IPS-NIHi11 (cell line): ENCODE data around the gene CELSR1.
"Not testable (repeated sequence)": the region's sequence is repeated elsewhere in the genome, so short reads cannot be mapped to it uniquely, and the experiment has no call there.

Experiments used
- DNase-seq: peaks from one replicate; pipeline ENCODE4 v3.0.0; 2012; ENCODE audit warnings: mixed read lengths, low spot score

Gene CELSR1

DNA sequence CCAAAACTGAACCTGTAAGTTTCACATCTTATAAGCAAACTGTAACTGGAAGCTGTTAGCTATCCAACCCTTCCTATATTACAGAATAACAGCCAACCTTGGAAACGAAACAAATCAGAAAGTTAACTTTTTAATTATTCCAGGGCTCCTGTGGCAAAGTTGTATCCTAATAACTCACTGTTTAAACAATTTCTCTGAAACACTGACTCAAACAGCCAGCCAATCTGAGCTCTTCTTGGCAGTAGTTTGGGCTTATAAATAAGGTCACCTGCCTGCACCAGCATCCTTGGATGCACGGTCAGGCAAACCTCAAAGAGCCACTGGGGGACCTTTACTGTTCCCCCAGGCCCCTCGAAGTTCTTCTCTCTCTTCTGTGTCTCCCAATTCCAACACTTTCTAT, 5.0 kb downstream of the CELSR1 start:
- DNase-seq = no peak

DNA sequence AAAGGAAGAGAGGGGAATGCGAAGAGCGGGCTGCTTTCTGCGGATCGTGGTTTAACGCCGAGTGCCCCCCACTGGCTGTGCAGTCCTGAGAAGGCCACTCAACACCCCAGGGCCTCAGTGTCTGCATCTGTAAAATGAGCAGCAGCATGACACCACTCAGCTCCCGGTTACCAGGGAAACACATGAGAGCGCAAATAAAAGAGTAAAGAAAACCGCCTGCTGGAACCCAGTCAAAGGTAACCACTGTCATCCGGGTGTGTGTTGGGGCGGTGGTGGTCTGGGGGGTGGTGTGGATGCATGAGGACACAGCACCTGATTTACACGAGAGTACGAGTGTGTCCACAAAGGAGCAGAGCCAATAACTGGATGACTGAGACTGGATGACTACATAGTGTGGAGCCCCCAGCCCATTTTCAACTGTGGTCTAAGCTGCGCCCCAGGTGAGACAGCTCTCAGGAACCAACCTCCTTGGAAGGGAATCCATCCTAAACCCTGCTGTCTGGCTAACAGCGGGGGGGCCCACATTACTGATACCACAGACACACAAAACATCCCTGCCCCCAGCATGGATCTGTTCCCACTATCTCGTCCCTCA, 5.7 kb downstream of the CELSR1 start:
- no peak for DNase-seq

DNA sequence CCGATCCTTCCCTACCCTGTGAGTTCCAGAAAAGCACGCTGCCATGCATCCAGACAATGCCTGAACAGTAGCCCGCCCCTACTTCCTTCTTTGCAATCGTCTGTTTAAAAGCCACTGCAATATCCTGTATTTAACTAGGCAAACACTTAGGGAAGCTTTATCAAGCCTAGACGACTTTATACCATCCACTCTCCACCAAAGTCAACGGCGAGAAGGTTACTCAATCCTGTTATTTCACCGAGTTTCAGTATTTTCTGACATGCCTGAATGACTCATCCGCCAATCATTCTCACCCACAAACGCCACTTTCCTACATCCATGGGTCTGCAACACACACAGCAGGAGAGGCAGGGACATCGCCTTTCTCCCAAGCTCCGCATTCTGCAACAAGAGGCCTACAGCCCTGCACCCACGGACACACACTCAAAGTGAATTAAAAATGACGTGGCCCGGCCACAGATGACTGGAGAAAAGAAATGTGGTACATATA, 9.3 kb downstream of the CELSR1 start:
- DNase-seq = no peak

DNA sequence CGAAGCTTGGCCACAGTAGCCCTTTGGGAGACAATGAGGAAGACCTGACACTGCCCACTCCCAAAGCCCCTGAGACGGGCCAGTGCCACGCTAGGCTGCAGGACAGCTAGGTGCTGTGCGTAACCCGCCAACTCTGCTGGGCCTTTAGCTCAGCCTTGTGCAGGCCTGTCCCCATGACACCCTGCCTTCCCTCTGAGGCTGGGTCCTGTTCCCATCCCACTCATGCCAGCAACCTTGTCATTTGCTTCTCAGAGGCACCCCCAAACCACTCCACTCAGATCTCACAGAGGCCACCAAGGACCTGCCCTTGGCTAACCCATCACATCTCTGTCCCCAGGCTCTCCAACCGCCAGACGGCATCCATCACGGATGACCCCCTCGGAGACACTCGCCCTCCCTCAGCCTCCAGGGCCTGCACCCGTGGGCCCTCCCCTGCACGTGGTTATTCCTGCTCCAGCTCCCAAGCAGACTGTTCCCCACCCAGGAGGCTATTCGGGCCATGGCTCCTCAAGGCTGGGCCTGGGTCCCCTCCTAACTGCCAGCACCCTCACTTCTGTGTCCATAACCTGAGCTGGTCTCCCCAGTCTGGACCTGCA, 11.1 kb downstream of the CELSR1 start:
- no peak for DNase-seq

DNA sequence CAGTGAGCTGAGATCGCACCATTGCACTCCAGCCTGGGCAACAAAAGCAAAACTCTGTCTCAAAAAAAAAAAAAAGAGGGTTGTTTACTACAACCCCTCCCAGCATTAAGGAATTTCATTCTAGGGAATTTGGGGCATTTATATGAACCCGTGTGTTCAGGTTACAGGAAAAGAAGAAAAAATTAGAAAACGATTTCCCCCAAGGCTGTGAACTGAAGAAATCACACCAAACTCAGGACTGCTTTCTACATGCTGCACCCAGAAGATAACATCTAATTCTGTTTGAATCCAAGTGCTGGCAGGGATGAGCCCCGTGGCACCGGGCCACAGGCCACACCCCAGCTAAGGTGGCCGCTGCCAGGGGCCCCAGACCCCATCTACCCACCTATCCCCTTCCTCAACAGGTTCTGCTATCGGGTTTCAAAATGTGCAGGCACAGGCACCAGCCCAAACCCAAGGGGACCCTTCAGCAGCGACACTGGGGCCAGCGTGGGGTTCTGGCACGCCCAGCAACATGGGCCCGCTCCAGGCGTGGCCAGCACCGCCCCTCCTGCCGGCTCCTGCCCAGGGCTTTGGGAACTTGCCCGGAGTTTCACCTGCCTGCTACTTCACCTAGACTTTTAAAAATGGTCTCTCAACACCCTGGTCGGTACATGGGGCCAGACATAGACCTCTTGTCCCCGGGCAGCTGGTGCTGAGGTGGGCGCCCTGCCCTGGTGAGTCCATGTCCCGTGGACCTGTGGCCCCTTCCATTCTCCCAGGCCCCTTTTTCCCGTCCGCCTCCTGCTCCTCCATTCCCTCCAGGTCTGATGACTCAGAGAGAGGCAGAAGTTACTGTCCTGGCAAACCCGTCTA, 11.8 kb downstream of the CELSR1 start:
- no peak for DNase-seq

DNA sequence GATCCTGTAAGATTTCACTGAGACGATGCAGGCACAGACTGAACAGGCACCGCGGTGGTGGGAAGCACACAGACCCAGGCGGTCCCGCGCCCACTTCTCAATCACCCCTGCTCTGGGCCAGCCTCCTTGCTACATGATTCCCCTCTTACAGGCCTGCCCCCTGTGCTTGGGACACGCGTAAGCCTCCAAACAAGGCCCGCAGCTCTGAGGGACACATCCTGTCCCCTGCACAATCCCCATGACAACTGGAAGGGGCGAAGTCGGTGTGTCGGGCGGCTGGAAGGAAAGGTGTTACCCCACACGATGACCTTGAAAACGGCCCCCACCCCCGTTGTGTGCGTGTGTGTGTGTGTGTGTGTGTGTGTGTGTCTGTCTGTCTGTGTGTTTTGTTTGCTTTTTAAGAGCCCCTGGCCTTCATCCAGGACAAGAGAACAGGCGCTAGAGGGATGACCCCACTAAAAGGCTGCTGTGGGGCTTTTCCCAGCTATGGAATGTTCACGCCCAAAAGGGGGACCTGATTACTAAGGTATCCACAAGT, 13.1 kb downstream of the CELSR1 start:
- peak; percentile 11 for DNase-seq

DNA sequence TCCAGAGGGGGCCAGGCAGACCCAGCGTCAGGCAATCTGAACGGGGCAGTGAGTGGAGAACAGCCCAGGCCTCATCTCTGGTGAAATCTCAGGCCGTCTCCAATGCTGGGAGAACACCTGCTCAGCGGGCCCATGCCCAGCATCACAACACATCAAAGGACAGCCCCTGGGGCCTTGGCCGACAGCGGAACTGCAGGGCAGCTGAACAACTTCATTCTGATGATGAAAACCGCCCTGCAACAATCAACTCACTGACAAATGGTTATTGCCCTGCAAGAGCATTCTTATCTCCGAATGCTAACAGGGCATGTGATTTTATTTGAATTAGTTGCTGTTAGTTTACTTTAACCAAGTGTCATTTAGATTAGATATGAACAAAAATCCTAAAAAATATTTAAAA, 14.6 kb downstream of the CELSR1 start:
- DNase-seq = peak; percentile 63

DNA sequence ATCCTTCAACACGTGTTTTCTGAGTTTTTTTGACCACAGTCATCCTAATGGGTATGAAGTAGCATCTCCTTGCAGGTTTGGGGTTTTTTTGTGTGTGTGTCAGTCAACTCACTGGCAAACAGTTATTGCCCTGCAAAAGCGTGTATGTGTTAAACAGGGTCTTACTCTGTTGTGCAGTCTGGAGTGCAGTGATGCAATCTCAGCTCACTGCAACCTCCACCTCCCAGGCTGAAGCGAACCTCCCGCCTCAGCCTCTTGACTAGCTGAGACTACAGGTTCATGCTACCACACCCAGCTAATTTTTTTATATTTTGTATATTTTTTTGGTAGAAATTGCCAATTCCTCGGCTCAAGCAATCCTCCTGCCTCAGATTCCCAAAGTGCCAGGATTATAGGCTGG, 15.4 kb downstream of the CELSR1 start:
- no peak for DNase-seq

DNA sequence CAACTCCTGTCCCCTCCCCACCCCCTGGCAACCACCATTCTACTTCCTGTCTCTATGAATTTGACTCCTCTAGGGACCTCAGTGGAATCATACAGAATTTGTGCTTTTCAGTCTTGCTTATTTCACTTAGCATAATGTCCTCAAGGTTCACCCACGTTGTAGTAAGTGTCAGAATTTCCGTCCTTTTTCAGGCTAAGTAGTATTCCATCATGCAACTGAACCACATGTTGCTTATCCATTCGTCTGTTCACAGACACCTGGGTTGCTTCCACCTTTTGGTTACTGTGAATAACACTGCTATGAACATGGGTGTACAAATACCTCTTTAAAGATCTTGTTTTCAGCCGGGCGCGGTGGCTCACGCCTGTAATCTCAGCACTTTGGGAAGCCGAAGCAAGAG, 16.5 kb downstream of the CELSR1 start:
- DNase-seq = no peak

DNA sequence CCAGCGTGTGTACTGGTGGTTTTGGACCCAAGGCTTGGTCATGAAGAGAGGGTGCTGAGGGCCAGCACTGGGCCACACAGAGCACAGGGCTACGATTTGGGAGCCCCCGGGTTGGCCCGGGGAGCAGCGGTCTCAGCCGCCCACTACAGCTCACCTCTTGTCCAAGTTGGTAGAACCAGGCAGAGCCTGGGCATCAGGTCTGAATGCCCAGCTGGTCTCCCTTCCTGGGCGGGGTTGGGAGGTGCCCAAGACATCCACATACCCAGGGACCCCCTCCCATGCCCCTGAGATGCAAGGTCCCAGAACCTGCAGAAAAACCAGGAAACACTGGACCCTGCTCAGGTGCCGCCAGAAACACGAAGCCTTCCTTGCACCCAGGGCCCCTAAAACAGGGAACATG, 18.0 kb downstream of the CELSR1 start:
- DNase-seq = no peak

DNA sequence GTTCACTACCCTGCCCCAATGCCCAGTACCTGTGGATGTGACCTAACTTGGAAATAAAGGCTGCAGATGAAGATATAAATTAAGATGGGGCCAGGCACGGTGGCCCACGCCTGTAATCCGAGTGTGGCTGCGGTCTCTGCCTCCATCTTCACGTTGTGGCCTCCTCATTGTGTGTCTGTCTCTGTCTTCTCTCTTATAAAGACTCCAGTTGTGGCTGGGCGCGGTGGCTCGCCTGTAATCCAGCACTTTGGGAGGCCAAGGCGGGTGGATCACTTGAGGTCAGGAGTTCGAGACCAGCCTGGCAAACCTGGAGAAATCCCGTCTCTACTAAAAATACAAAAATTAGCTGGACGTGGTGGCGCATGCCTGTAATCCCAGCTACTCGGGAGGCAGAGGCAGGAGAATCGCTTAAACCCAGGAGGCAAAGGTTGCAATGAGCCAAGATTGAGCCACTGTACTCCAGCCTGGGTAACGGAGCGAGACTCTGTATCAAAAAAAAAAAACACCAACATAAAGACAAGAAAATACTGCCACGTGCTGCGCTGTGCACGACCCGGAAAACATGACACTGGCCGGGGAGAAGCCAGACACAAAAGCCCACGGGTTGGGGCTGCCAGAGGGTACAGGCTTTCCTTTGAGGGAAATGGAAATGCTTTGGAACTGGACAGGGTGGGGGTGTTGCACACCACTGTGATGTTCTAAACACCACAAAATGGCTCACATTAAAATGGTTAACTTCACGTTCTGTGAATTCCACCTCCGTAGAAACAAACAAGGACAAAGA, 18.7 kb downstream of the CELSR1 start:
- DNase-seq = no peak

DNA sequence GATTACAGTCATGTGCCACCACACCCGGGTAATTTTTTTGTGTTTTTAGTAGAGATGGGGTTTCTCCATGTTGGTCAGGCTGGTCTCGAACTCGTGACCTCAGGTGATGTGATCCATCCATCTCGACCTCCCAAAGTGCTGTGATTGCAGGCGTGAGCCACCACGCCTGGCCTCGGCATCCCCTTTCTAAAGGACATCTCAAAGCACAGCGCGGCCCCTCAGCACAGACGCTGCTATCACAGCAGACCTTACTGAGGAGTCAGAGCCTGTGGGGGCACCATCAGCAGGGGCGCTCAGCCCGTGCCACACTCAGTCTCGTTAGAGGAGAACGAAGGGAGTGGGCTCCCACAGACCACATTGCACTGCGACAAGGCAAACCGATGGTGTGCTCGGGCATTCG, 19.4 kb downstream of the CELSR1 start:
- no peak for DNase-seq

DNA sequence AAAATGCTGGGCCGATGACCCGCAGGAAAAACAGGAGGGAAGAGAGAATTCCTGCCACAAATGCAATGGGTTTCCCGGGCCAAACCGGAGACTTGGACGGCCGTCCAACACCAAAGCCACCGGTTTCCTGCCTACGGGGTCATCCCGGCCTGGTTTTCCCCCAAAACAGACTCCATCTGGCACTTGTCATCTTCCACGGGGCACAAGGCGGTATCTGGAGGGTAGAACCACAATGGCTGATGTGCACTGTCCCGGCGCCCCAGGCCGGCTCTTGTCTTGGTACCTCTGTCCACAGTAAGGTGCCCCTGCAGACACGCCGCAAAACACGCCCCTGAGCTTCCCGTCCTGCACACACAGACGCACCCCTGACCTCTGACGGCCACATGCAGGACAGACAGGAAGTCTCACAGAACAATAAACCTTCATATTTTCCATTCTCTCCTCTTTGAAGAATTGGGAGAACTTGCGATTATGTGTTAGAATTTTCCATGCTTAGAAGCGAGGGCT, 20.1 kb downstream of the CELSR1 start:
- DNase-seq = no peak

DNA sequence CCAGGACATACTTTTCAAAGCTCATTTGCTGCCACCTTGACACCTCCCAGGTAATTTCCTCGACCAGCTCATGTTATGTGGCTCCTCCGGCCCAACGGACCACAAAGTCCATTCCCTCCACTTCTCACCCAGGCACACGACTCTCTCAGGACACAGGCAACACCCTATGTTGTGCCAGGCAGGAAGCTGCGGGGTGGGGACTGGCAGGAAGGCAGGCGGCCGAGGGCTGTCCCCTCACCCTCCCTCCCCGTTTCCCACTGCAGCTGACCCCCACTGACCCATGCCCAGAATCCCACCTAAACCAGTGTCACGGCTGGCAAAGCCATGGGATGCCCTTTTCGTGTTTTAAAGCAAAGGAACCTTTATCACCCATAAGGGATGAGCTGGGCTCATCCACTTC, 20.8 kb downstream of the CELSR1 start:
- no peak for DNase-seq

DNA sequence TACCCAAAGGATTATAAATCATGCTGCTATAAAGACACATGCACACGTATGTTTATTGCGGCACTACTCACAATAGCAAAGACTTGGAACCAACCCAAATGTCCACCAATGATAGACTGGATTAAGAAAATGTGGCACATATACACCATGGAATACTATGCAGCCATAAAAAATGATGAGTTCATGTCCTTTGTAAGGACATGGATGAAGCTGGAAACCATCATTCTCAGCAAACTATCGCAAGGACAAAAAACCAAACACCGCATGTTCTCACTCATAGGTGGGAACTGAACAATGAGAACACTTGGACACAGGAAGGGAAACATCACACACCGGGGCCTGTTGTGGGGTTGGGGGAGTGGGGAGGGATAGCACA, 21.3 kb downstream of the CELSR1 start:
- not testable (repeated sequence) for DNase-seq

DNA sequence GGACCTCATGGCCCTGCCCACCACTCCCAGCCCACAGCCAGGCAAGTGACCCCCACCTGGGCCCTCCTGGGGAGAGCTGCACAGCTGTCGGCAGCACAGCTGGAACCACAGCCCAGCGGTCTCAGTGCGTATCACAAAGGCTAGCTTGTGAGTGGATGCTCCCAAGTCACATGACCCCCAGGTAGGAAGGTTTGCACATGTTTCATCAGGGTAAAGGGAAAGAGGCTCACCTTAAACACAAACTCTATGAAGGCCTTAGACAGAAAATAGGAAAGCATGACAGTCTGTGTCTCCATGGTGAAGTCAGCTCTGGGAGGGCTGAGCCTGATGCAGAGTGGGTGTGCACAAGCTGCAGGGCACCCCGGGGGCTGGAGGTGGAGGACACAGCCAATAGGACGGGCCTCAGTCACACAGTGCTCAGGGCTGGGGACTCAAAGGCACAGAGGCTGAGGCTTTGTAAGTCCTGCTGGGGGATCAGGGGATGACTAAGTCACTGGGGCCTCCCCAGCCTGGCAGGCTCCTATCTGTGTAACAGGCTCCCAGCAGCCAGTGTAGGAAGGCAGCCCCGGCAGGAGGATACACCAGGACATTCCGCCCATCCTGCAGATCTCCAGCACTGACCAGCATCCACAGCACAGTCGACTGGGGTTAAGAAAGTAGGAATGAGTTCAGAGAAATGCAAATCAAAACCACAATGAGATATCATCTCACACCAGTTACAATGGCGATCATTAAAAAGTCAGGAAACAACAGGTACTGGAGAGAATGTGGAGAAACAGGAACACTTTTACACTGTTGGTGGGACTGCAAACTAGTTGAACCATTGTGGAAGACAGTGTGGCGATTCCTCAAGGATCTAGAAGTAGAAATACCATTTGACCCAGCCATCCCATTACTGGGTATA, 22.0 kb downstream of the CELSR1 start:
- DNase-seq = peak; percentile 26

DNA sequence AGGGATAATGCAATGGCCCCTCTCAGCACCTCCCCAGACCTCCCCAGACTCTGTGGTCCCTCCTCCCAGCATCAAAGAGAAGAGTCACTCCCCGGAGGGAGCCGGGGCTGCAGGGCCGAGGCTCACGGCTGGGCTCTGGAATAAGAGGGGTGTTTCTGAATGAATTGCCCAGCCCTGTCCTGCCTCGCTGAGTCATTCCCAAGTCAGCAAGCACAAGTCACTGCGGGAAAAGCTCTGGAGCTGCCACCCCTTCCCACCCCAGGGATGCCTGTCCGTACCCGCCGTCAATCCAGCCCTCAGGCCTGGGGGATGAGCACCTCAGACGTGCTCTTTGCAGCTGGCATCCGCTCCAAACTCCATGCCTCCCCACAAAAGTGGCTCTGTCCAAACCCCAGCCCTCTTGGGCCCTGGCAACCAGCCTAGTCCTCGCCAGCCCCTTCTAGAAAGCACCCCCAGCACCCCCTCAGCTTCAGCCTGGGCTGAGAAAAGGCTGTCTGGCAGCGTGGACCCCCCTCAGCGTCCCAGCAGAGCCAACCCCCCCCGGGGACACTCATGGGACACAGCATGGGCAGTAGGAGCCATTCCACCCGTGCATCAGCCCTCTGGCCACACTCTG, 22.7 kb downstream of the CELSR1 start:
- peak; percentile 46 for DNase-seq

DNA sequence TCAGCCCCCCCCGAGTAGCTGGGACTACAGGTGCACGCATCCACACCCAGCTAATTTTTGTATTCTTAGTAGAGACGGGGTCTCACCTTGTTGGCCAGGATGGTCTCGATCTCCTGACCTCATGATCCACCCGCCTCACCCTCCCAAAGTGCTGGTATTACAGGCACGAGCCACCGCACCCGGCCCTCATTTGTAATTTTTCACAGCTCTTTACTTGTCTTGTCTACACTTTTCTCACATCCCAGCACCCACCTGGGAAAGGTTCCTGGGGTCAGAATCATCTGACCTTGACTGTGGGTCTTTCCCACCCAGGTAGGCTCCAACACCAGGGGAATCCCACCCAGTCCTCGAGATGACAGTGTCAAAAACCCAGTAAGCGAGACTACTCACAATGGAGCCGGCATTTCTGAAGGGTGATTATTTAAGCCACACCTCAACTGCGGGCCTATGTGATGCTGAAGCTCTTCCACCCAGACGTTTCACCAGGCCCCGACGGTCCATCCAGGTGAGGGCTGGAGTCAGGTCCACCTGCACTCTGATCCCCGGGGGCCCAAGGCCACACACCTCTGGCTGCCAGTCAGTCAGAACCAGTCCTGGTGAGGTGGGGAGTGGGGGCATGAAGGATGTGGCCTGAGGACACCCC, 23.4 kb downstream of the CELSR1 start:
- peak; percentile 11 for DNase-seq

DNA sequence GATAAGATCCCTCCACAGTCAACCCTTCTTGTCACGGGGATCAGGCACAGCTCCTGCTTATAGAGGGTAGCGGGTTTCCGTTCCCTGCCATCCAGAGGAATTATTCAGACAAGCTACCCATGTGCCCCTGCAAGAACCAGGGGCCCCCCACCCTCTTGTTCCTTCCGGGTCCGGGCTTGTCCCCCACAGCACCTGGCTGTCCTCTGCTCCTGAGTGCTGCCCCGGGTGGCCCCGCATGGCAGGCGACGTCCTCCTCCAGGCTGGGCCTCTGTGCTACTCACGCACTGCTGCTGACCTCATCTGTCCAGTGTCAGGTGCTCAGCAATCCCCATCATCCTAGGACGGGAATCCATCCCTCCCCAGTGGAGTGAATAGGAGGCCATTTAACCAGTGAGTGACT, 24.7 kb downstream of the CELSR1 start:
- DNase-seq = peak; percentile 12

DNA sequence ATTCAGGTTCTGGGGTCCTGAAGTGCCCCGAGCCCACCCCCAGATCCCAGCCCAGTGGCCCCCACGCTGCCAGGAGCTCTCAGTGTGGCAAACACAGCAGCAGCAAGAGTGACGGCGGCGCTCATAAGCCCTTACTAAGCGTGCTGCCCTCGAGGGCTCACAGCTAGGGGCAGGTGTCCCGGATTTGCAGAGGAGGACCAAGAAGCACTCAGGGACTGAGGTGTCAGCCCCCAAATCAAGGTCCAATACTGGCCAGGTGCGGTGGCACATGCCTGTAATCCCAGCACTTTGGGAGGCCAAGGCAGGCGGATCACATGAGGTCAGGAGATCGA, 25.4 kb downstream of the CELSR1 start:
- DNase-seq = no peak
